Measurements from ENCODE around the gene SLC25A42.

- TF ChIP-seq EZH2 (IDR thresholded peaks at IDR 0.05; ENCODE audit: insufficient read depth, poor library complexity, severe bottlenecking) (no peak), EZH2phosphoT487 (IDR thresholded peaks at IDR 0.05; ENCODE audit: insufficient read depth, low read depth) (no peak)
These were observed 73.8 kb downstream of the SLC25A42 start for GRCh38 chr19:19137556-19138108.

Data from GM23248 (cell line).